ENCODE measurements around the gene INPP5A. TPM values are rescaled to one million over a fixed set of nuclear protein-coding genes. Genes with fewer than 3 reads are reported as not detected.

Gene INPP5A
- total and polyA plus RNA-seq, 11 donors, result 38.6 to 179 (median 102) TPM

DNA sequence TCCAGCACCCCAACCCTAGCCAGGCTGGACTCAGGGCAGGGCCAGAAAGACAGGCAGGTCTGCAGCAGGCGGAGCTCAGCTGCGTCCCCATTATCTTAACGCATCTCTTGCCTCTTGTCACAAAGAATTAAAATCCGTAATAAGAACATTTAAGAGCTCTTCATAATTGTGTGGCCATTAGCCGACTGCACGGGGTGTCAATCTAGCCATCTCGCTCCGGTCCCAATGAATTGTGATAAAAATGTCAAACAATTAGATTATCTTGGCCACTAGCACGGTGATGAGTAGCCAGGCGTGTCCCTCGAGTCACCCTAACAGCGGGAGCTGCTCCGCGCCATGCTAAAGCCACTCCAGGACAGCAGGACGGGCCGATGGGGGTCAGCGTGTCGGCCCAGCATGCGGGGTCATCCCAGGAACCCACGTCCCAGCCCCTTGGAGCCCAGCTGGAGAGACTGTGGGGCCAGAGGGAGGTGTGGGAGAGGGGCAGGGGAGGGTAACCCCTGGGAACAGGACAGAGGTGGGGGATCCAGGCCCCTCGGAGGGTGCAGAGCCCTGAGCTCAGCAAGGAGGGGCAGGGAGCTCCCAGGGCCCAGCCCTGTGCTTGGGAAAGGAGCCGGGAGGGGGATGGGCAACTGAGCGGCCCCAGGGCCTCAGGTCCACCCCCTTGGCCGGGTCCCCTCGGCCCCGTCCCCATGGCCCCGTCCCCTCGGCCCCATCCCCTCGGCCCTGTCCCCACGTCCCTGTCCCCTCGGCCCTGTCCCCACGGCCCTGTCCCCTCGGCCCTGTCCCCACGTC lies 266.0 kb downstream of the INPP5A start:
- Histone ChIP-seq H3K4me1 (no peaks in the 10 kb centered on the region), H3K4me3 (no peak overlapping the region), H3K27ac (no peak overlapping the region), H3K36me3 (no peaks in the 10 kb centered on the region), H3K27me3 (peaks cover 0 to 6% (median 0%) of the 10 kb centered on the region in 9 donors), H3K9me3 (peaks cover 0 to 7% (median 2%) of the 10 kb centered on the region in 12 donors)
- intact Hi-C loops (cut with DNase I), result no loop called here
- WGBS, 4 donors, result 80 to 83% (median 81%) methylated on average over 30 to 34 of the region's 34 CpGs
- TF ChIP-seq, protein P1, sequence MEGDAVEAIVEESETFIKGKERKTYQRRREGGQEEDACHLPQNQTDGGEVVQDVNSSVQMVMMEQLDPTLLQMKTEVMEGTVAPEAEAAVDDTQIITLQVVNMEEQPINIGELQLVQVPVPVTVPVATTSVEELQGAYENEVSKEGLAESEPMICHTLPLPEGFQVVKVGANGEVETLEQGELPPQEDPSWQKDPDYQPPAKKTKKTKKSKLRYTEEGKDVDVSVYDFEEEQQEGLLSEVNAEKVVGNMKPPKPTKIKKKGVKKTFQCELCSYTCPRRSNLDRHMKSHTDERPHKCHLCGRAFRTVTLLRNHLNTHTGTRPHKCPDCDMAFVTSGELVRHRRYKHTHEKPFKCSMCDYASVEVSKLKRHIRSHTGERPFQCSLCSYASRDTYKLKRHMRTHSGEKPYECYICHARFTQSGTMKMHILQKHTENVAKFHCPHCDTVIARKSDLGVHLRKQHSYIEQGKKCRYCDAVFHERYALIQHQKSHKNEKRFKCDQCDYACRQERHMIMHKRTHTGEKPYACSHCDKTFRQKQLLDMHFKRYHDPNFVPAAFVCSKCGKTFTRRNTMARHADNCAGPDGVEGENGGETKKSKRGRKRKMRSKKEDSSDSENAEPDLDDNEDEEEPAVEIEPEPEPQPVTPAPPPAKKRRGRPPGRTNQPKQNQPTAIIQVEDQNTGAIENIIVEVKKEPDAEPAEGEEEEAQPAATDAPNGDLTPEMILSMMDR (IDR thresholded peaks at IDR 0.05), result no peak
- TF ChIP-seq POLR2A (IDR thresholded peaks at IDR 0.05), result no peak
- ATAC-seq (peak in 1 of 4 donors; percentile 12), DNase-seq (peak in 2 of 5 donors; percentile 2 to 11)

DNA sequence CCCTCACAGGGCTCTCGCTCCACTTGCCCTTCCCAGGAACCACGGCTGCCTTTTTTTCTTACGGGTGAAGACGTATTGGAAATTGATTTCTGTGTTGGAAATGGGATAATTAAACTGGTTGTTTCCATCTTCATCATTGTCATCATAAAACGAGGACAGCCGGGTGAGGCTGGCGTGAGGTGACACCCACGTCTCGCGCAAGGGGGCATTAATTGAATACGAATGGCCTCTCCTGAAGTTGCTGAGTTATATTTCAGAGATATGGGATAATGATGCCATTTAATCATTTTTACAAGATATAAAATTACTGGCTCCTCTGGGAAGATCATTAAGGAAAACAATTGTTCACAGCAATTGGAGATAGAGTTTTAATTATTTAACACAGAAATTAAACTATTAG lies 266.7 kb downstream of the INPP5A start:
- Histone ChIP-seq H3K4me1 (no peaks in the 10 kb centered on the region), H3K9me3 (peaks cover 0 to 7% (median 2%) of the 10 kb centered on the region in 12 donors), H3K36me3 (no peaks in the 10 kb centered on the region), H3K27me3 (peaks cover 0 to 6% (median 0%) of the 10 kb centered on the region in 9 donors), H3K4me3 (no peak overlapping the region), H3K27ac (no peak overlapping the region)
- WGBS, 4 donors, result 94 to 96% (median 94%) methylated on average over 11 of the region's 11 CpGs
- intact Hi-C loops (cut with DNase I), result no loop called here
- TF ChIP-seq, protein P1 (IDR thresholded peaks at IDR 0.05), result no peak
- no peak for TF ChIP-seq POLR2A (IDR thresholded peaks at IDR 0.05)
- DNase-seq, result no peak
- no peak for ATAC-seq

DNA sequence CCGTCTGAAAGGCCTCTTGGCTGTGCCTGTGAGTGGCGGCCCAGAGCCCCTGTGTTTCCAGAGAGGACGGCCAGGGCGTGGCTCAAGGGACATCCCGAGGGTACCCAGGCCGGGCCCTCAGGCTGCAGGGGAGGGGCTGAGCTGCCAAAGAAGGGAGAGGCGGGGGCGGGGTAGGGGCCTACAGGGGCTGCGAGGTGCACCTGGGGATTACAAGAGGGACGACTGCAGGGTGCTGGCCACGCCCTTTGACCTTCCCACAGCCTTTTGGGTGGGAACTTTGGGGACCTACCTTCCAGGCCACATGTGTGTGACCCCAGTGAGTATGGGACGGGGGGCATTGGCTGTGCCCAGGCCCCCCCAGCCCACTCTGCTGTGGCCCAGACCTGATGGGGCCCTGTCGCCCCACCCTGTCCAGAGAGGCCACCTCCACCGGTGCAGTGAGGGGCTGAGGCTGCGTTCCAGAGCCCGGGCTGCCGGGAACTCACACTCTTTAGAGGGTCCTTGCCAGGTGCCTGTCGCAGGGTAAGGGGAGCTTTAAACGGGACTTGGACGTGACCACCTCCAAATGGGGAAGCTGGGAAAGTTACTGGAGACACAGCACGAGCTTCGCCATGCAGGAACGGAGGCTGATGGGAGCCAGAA lies 267.3 kb downstream of the INPP5A start:
- Histone ChIP-seq H3K36me3 (no peaks in the 10 kb centered on the region), H3K9me3 (peaks cover 0 to 7% (median 2%) of the 10 kb centered on the region in 12 donors), H3K27me3 (peaks cover 0 to 6% (median 0%) of the 10 kb centered on the region in 9 donors), H3K27ac (no peak overlapping the region), H3K4me3 (no peak overlapping the region), H3K4me1 (no peaks in the 10 kb centered on the region)
- TF ChIP-seq, protein P1 (IDR thresholded peaks at IDR 0.05), result no peak
- no peak for TF ChIP-seq POLR2A (IDR thresholded peaks at IDR 0.05)
- intact Hi-C loops (cut with DNase I), result no loop called here
- DNase-seq (peak in 2 of 5 donors; percentile 2 to 18), ATAC-seq (no peak)
- 68 to 81% (median 73%) methylated on average over 18 to 23 of the region's 23 CpGs for WGBS, 4 donors

DNA sequence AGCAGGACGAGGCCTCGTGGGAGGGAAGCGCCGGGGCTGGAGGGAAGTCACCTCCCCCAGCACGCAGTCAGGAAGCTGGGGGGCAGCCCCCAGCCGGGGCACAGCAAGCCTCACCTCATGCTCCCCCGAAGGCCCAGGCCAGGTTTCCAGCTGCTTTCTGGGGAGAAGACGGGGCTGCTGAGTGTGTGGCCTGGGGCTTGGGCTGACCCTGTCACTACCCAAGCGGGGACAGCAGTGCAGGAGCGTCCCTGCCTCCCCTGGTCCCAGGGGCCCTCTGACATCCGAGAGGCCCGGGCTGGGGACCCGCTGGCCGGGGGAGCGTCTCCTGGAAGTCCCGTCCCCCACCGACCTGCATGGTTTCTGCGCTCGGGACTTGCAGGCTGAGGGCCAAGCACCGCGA lies 268.0 kb downstream of the INPP5A start:
- no peak for DNase-seq
- TF ChIP-seq, protein P1 (IDR thresholded peaks at IDR 0.05), result no peak
- no peak for TF ChIP-seq POLR2A (IDR thresholded peaks at IDR 0.05)
- 48 to 53% (median 50%) methylated on average over 19 to 21 of the region's 21 CpGs for WGBS, 4 donors
- no peak overlapping the region for H3K27ac ChIP-seq
- H3K4me3 ChIP-seq, result no peak overlapping the region
- no peaks in the 10 kb centered on the region for H3K4me1 ChIP-seq
- ATAC-seq, result no peak
- intact Hi-C loops (cut with DNase I), result no loop called here
- H3K36me3 ChIP-seq, result no peaks in the 10 kb centered on the region
- H3K27me3 ChIP-seq, result peaks cover 0 to 7% (median 3%) of the 10 kb centered on the region in 9 donors
- H3K9me3 ChIP-seq, result peaks cover 0 to 7% (median 2%) of the 10 kb centered on the region in 12 donors
